Fibroblast of pulmonary artery (primary cell): ENCODE results near the gene SPEG.

Experiments used
- DNase-seq: peaks from one replicate; pipeline ENCODE4 v3.0.0-alpha.2; 2010; ENCODE audit warnings: low read depth
- H3K4me3 ChIP-seq: replicated peaks from 2 replicates; pipeline ENCODE4 v1.5.1; 2011; ENCODE audit warnings: low read depth, mild to moderate bottlenecking, control low read depth, low read length, moderate library complexity
- CTCF ChIP-seq: IDR thresholded peaks from 2 replicates; pipeline ENCODE4 v1.5.1; 2011; ENCODE audit warnings: mild to moderate bottlenecking, control low read depth, low read length, inconsistent platforms; ENCODE audit errors: missing control alignments

Gene SPEG

DNA sequence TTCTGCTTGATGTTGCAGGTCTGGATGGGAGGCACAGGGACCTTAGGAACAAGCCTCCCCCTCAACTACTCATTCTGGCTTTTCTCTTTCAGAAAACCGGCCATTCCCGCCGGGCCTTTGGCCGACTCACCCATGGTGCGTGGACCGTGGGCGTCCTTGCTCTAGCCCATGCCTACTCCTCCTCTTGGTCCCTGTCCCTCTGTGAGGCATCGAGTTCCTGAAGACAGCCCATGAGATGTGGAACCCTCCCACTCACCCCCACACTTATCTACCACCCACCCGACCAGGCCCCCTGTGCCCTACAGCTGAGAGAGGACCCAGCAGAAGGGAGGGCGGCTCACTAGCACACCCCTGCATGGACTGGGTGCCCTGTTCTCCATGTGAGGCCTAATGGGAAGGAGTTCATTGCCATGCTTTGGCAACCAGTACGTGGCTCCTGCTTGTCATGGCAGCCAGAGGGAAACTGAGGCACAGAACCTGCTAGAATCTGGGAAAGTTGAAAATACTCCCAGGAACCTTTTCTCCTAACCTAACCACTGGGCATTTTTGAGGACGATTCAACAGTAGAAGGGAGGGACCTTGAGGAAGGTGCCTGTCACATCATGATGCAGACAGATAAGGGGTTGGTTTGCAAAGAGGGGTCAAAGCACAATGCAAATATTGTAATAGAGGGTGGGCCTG, 8.5 kb downstream of the SPEG start:
- no peak for DNase-seq
- no peak for TF ChIP-seq CTCF
- H3K4me3 ChIP-seq: peak overlapping the region; percentile 55

DNA sequence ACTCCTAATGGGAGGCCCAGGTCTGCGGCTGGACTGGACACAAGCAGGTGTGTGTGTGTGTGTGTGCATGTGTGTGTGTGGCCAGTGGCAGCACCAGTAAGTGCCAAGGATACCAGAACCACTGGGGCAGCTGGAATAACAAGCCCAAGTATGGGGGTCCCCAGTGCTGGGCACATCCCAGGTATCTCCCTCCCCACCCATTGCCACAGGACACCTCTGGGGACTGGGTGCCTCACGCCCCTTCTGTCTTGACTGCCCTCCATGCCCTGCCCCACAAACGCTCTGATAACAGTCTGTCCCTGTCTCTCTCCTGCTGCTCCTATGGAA, 9.0 kb downstream of the SPEG start:
- DNase-seq: no peak
- TF ChIP-seq CTCF: no peak
- no peak overlapping the region for H3K4me3 ChIP-seq

- no peak for TF ChIP-seq CTCF
- DNase-seq: no peak
- no peak overlapping the region for H3K4me3 ChIP-seq
Observed at GRCh38 chr2:219444566-219445091, 10.0 kb downstream of the SPEG start.

DNA sequence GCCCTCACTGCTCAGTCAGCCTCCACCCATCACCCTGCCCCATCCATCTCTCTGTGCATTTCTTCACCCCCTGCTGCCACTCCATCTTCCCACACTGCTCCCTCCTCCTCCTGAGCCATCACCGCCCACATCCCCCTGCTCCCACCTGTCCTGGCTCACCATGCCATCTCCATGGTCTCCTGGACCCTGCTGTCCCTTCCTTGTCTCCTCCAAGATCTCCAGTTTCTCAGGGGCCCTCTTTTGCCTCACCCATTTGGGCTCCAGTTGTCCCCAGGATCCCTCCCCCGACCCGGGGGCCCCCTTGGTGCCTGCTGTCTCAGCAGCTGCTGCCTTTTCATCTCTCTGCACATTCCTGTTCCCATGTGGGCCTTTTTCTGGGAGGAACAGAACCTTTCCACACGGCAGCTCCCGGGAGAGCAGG, 10.6 kb downstream of the SPEG start:
- TF ChIP-seq CTCF: no peak
- DNase-seq: no peak
- H3K4me3 ChIP-seq: no peak overlapping the region

DNA sequence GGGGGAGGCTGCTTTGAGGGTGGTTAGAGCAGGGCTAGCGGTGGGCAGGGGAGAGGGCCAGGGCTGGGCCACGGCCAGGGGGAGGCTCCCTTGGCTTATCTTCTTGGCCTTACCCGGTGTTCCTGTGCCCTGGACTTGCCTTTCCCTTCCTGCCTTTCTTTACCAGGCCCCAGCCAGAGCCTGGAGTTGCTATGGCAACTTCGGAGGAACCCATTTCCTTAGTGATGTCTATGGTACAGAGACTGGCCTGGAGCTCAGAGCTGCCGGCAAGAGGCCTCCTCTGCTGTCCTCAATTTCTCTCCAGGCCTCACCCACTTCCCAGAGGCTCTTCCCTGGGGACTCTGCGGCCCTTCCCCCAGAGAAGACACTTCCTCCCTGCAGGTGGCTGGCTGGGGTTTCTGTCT, 11.5 kb downstream of the SPEG start:
- TF ChIP-seq CTCF: no peak
- DNase-seq: peak; percentile 72
- no peak overlapping the region for H3K4me3 ChIP-seq

GRCh38 chr2:219446689-219447088, 12.0 kb downstream of the SPEG start:
- DNase-seq: no peak
- TF ChIP-seq CTCF: no peak
- H3K4me3 ChIP-seq: no peak overlapping the region
